Stimulated activated CD8-positive, alpha-beta memory T cell treated with anti-CD3 and anti-CD28 coated beads, Interleukin-4, amount 100 ng/mL, for 1 hour (primary cell): ENCODE data around the gene FLG.
A peak's percentile ranks its signal among the peaks of the same experiment; 100 is the strongest.
"Not testable (repeated sequence)": the region's sequence is repeated elsewhere in the genome, so short reads cannot be mapped to it uniquely, and the experiment has no call there.

Experiments
- DNase-seq, 2 donors: peaks; one replicate each; pipeline ENCODE4 v3.0.0-alpha.2; 2020; ENCODE audit warnings: low read depth in 2 of 2, low spot score in 1 of 2

FLG gene

GRCh38 chr1:152325111-152325510 lies at the start of gene FLG:
Gene FLG, minus strand, starts transcription at chr1:152325239. Its CDS starts 9,783 bp downstream, at chr1:152315456.
- DNase-seq, result no peak

- no peak for DNase-seq
Observed at GRCh38 chr1:152374451-152374850, 49.4 kb upstream of the FLG start.

- DNase-seq, result no peak
Observed at GRCh38 chr1:152372672-152373071, 47.6 kb upstream of the FLG start.

GRCh38 chr1:152367436-152367835 lies 42.4 kb upstream of the FLG start:
- no peak for DNase-seq

- no peak for DNase-seq
Observed at GRCh38 chr1:152359906-152360305, 34.9 kb upstream of the FLG start, which contains the start of gene FLG2. Gene FLG2, minus strand, starts transcription at chr1:152360006. Its CDS starts 1,122 bp downstream, at chr1:152358884.

- DNase-seq, result no peak
Observed at GRCh38 chr1:152356736-152357135, 31.7 kb upstream of the FLG start.

GRCh38 chr1:152349611-152350010 lies 24.6 kb upstream of the FLG start:
- DNase-seq, result no peak

GRCh38 chr1:152348447-152348846 lies 23.4 kb upstream of the FLG start:
- DNase-seq, result no peak

- peak in 1 of 2 donors; percentile 2 for DNase-seq
Observed at GRCh38 chr1:152347116-152347728, 22.2 kb upstream of the FLG start.

- DNase-seq, result no peak
Observed at GRCh38 chr1:152344438-152344837, 19.4 kb upstream of the FLG start.

GRCh38 chr1:152343006-152343405 lies 18.0 kb upstream of the FLG start:
- no peak for DNase-seq

GRCh38 chr1:152335399-152335798 lies 10.4 kb upstream of the FLG start:
- no peak for DNase-seq

GRCh38 chr1:152328801-152329391 lies 3.9 kb upstream of the FLG start:
- no peak for DNase-seq

GRCh38 chr1:152313970-152314369 lies 11.1 kb downstream of the FLG start:
- DNase-seq, result no peak

GRCh38 chr1:152313319-152313801 lies 11.7 kb downstream of the FLG start:
- no peak for DNase-seq

- DNase-seq, result not testable (repeated sequence)
Observed at GRCh38 chr1:152312169-152312568, 12.9 kb downstream of the FLG start.

GRCh38 chr1:152309955-152310354 lies 15.1 kb downstream of the FLG start:
- DNase-seq, result no peak

GRCh38 chr1:152309320-152309901 lies 15.6 kb downstream of the FLG start:
- not testable (repeated sequence) for DNase-seq

GRCh38 chr1:152308758-152309157 lies 16.3 kb downstream of the FLG start:
- DNase-seq, result not testable (repeated sequence)

GRCh38 chr1:152307970-152308369 lies 17.1 kb downstream of the FLG start:
- not testable (repeated sequence) for DNase-seq

GRCh38 chr1:152306123-152306522 lies 18.9 kb downstream of the FLG start:
- DNase-seq, result not testable (repeated sequence)

GRCh38 chr1:152304773-152305172 lies 20.3 kb downstream of the FLG start:
- not testable (repeated sequence) for DNase-seq
